GM12878 (cell line): ENCODE measurements around the gene HOXB3. TPM values are rescaled to one million over a fixed set of nuclear protein-coding genes. Genes with fewer than 3 reads are reported as not detected.

Experiments used
- ATAC-seq: fragments of 200-7000 bp; cut with Tn5 transposase; 3 replicates; pipeline ENCODE4 v1.9.1; 2020; ENCODE audit warnings: mild to moderate bottlenecking, moderate library complexity
- BruUV-seq: library from RNA; stranded (reverse); fragments of 400-500 nt; replicated peaks from 2 replicates; lab custom pipeline; 2021; lab: Mats Ljungman, UMichigan
- CTCF ChIA-PET: fragments of 300-600 bp; sonication (Branson Sonifier 250); formaldehyde crosslinking; extraction: SDS; loops from one replicate; lab custom pipeline; 2021; ENCODE audit warnings: inconsistent platforms; lab: Yijun Ruan, JAX
- POLR2A ChIA-PET: fragments of 350-600 bp; formaldehyde crosslinking; extraction: SDS; loops from one replicate; lab custom pipeline; 2021; ENCODE audit warnings: inconsistent platforms; lab: Charles Lee
- RAD21 ChIA-PET: fragments of 300-600 bp; sonication (Branson Sonifier 250); formaldehyde crosslinking; loops from one replicate; lab custom pipeline; 2023; ENCODE audit warnings: antibody characterized with exemption; ENCODE audit not compliant: unreplicated experiment; lab: Charles Lee
- SMC1A ChIA-PET: fragments of 300-600 bp; sonication (Branson Sonifier 250); formaldehyde crosslinking; loops from one replicate; lab custom pipeline; 2023; ENCODE audit not compliant: unreplicated experiment, uncharacterized antibody; lab: Charles Lee
- DNase-seq: peaks from one replicate; pipeline ENCODE4 v3.0.0-alpha.2; 2011; ENCODE audit warnings: low read depth, low spot score
- FAIRE-seq: peaks from 3 replicates; lab custom pipeline; 2011; peaks lifted over from hg19 to GRCh38; lab: Jason Lieb, UNC
- H2AFZ ChIP-seq: 2 replicates; pipeline ENCODE4 v1.6.0; 2011; ENCODE audit warnings: low read depth, low read length, control low read depth; ENCODE audit not compliant: control insufficient read depth
- H3K27ac ChIP-seq: 2 replicates; pipeline ENCODE4 v1.5.1; 2011; ENCODE audit warnings: control low read depth; ENCODE audit not compliant: control insufficient read depth, insufficient read depth
- H3K27me3 ChIP-seq, 2 experiments: replicated peaks in 1 of 2; 2 replicates each; pipeline versions ENCODE4 v1.6.0 to v1.6.1; 2011; ENCODE audit warnings: low read length in 1 of 2; ENCODE audit not compliant: control insufficient read depth in 2 of 2, insufficient read depth in 2 of 2
- H3K36me3 ChIP-seq, 2 experiments: 2 replicates each; pipeline ENCODE4 v1.5.1; 2011; ENCODE audit warnings: low read length in 1 of 2; ENCODE audit not compliant: control insufficient read depth in 2 of 2, insufficient read depth in 2 of 2
- H3K4me1 ChIP-seq: 2 replicates; pipeline ENCODE4 v1.6.1; 2011; ENCODE audit warnings: mild to moderate bottlenecking, low read length, moderate library complexity, mixed read lengths; ENCODE audit not compliant: control insufficient read depth, insufficient read depth
- H3K4me2 ChIP-seq: 2 replicates; pipeline ENCODE4 v1.6.0; 2011; ENCODE audit warnings: control low read depth; ENCODE audit not compliant: control insufficient read depth, insufficient read depth
- H3K4me3 ChIP-seq: fragments of 200-600 bp; sonication (generic); 2 replicates; pipeline ENCODE4 v1.5.1; 2016
- H3K79me2 ChIP-seq: 2 replicates; pipeline ENCODE4 v1.6.0; 2011; ENCODE audit warnings: low read length; ENCODE audit not compliant: control insufficient read depth, insufficient read depth
- H3K9ac ChIP-seq: 2 replicates; pipeline ENCODE4 v1.8.0; 2011; ENCODE audit warnings: low read length, control low read depth, mixed read lengths; ENCODE audit not compliant: control insufficient read depth, insufficient read depth
- H3K9me3 ChIP-seq: replicated peaks from 3 replicates; pipeline ENCODE4 v1.5.1; 2011; ENCODE audit warnings: mild to moderate bottlenecking, low read length; ENCODE audit not compliant: control insufficient read depth, insufficient read depth
- H4K20me1 ChIP-seq: 2 replicates; pipeline ENCODE4 v1.6.0; 2011; ENCODE audit not compliant: control insufficient read depth, insufficient read depth
- CREB1 ChIP-seq: IDR thresholded peaks from 2 replicates; pipeline ENCODE4 v1.6.1; 2012; ENCODE audit warnings: low read depth, mild to moderate bottlenecking, inconsistent platforms
- CTCF ChIP-seq, 3 experiments: IDR thresholded peaks in 2 of 3; conservative IDR thresholded peaks in 1 of 3; 2 replicates each; pipeline ENCODE4 v1.5.1; 2011; ENCODE audit warnings: low read depth in 3 of 3, low read length in 3 of 3, mild to moderate bottlenecking in 3 of 3, control low read depth in 2 of 3, moderate library complexity in 2 of 3, inconsistent platforms in 1 of 3, mixed read lengths in 1 of 3; ENCODE audit not compliant: control insufficient read depth in 2 of 3, insufficient read depth in 1 of 3; ENCODE audit errors: extremely low read depth in 1 of 3
- EGR1 ChIP-seq, 2 experiments: IDR thresholded peaks; 1 replicate in 1 of 2; 2 replicates in 1 of 2; pipeline ENCODE4 v1.6.1; 2011 to 2012; ENCODE audit warnings: low read depth in 2 of 2, low read length in 2 of 2, borderline replicate concordance in 1 of 2, mild to moderate bottlenecking in 1 of 2, moderate library complexity in 1 of 2
- EP300 ChIP-seq, 2 experiments: fragments of 150-350 bp in 1 of 2; IDR thresholded peaks; 2 replicates each; pipeline ENCODE4 v1.6.1; 2011 to 2012; ENCODE audit warnings: low read depth in 2 of 2, low read length in 2 of 2, borderline replicate concordance in 1 of 2, improper control_type of control experiment in 1 of 2, inconsistent platforms in 1 of 2; ENCODE audit not compliant: control insufficient read depth in 1 of 2
- FOXK2 ChIP-seq: fragments of 450-650 bp; IDR thresholded peaks from 2 replicates; pipeline ENCODE4 v1.6.1; 2017; ENCODE audit warnings: mild to moderate bottlenecking, moderate library complexity
- IRF3 ChIP-seq: fragments of 450-650 bp; IDR thresholded peaks from 2 replicates; pipeline ENCODE4 v1.6.1; 2014; ENCODE audit warnings: mild to moderate bottlenecking
- MTA3 ChIP-seq: IDR thresholded peaks from 2 replicates; pipeline ENCODE4 v1.6.1; 2012; ENCODE audit warnings: low read length, inconsistent platforms, borderline replicate concordance
- RAD21 ChIP-seq: IDR thresholded peaks from 2 replicates; pipeline ENCODE4 v1.6.1; 2011; ENCODE audit warnings: mild to moderate bottlenecking, low read depth, low read length, moderate library complexity; ENCODE audit not compliant: insufficient read depth
- RELA ChIP-seq: fragments of 450-650 bp; IDR thresholded peaks from 2 replicates; pipeline ENCODE4 v1.8.0; 2014; ENCODE audit warnings: borderline replicate concordance; ENCODE audit not compliant: partially characterized antibody
- USF2 ChIP-seq: IDR thresholded peaks from 2 replicates; pipeline ENCODE4 v1.6.1; 2011; ENCODE audit warnings: low read depth, low read length, improper control_type of control experiment, borderline replicate concordance
- WGBS: methylation state at CpG from one replicate; pipeline ENCODE4 v1.1.6; 2016; ENCODE audit warnings: low lambda C conversion rate; ENCODE audit not compliant: insufficient replicate concordance, insufficient coverage; ENCODE audit errors: missing lambda C conversion rate; 5-methylcytosine and 5-hydroxymethylcytosine counted together
- in situ Hi-C: fragments of 300-500 bp; cut with MboI; formaldehyde crosslinking; loops from 9 replicates; pipeline ENCODE4 v1.14.3; 2018; ENCODE audit warnings: mixed read lengths
- intact Hi-C: fragments of 100-400 bp; cut with micrococcal nuclease; formaldehyde crosslinking; loops from one replicate; pipeline ENCODE4 v1.14.2; 2022; ENCODE audit not compliant: unreplicated experiment
- polyA plus RNA-seq, 11 experiments: library from polyadenylated mRNA; depleted of rRNA in 4 of 11; unstranded in 6 of 11; stranded (reverse) in 5 of 11; fragments of >200 nt; fragmentation: Nextera tagmentation in 4 of 11; fragmentation: Illumina TruSeq in 1 of 11; extraction: Ambion mirVana in 4 of 11; extraction: Trizol in 1 of 11; gene quantifications; 1 replicate in 1 of 11; 2 replicates in 10 of 11; pipeline versions ENCODE4 v1.2.1 to v1.2.3, GENCODE V29; 2011 to 2016; ENCODE audit warnings: inconsistent platforms in 2 of 11, missing spikeins in 2 of 11, low read depth in 1 of 11
- total RNA-seq, 4 experiments: library from RNA; depleted of rRNA in 3 of 4; stranded (reverse); fragments of >200 nt in 3 of 4; fragmentation: Illumina TruSeq in 1 of 4; extraction: Trizol in 1 of 4; gene quantifications; 2 replicates each; pipeline versions ENCODE4 v1.2.1 to v1.2.3, GENCODE V29; 2013 to 2021

Gene HOXB3
- total and polyA plus RNA-seq, 10 of the 15 experiments (the other 5 are each of a cell fraction or from before 2014, with no cell fraction given), result 0.19 to 7.7 (median 2.9) TPM

- Histone ChIP-seq H3K9me3 (no peaks in the 10 kb centered on the region), H3K27ac (no peak overlapping the region), H3K4me2 (no peak overlapping the region), H3K4me3 (no peak overlapping the region), H3K36me3 (no peaks in the 10 kb centered on the region; a peak in 1 of 4 replicates), H3K79me2 (no peaks in the 10 kb centered on the region), H2AFZ (no peak overlapping the region), H3K27me3 (no peaks in the 10 kb centered on the region), H4K20me1 (no peaks in the 10 kb centered on the region), H3K9ac (no peak overlapping the region), H3K4me1 (no peaks in the 10 kb centered on the region)
- intact Hi-C loops, result no loop called here
- BruUV-seq, result no TSS peak
- no peak for ATAC-seq
- no peak for FAIRE-seq
- CTCF ChIA-PET, result interaction anchor here (1.6 kb wide), 1 partner anchor 27 kb away, joined by 4 read pairs; no protein-coding TSS in a partner anchor
- in situ Hi-C loops, result no loop called here
- SMC1A ChIA-PET, result interaction anchor here (1.3 kb wide), 1 partner anchor 65 kb away, joined by 3 read pairs; no protein-coding TSS in a partner anchor
- DNase-seq, result no peak
- TF ChIP-seq RELA, result no peak
- TF ChIP-seq FOXK2, result no peak
- no peak for TF ChIP-seq EGR1 (IDR thresholded peaks at IDR 0.05; ENCODE audit: borderline replicate concordance in 1 of 2, low read depth in 2 of 2, low read length in 2 of 2)
- WGBS, result 63% methylated on average over 7 of the region's 7 CpGs
- POLR2A ChIA-PET, result interaction anchor here (0.7 to 1.7 kb wide), 3 partner anchors 8 to 12 kb away, joined by 3 to 5 read pairs (median 3); no protein-coding TSS in a partner anchor
- RAD21 ChIA-PET, result interaction anchor here (0.9 to 1.4 kb wide), 2 partner anchors 27 to 223 kb away, joined by 3 read pairs; no protein-coding TSS in a partner anchor
Measured at GRCh38 chr17:48556576-48557401, 33.3 kb downstream of the HOXB3 start.

- WGBS, result 82% methylated on average over 5 of the region's 5 CpGs
- H3K4me2 ChIP-seq, result no peak overlapping the region
- ChIA-PET SMC1A (interaction anchor here (0.7 to 1.5 kb wide), 2 partner anchors 9 to 55 kb away, joined by 3 read pairs; no protein-coding TSS in a partner anchor), RAD21 (interaction anchor here (1.4 kb wide), 1 partner anchor 222 kb away, joined by 3 read pairs; no protein-coding TSS in a partner anchor), CTCF (interaction anchor here (0.9 to 1.6 kb wide), 3 partner anchors 28 to 220 kb away, joined by 3 to 4 read pairs (median 4); no protein-coding TSS in a partner anchor), POLR2A (interaction anchor here (0.7 to 1.7 kb wide), 2 partner anchors 9 kb away, joined by 3 to 5 read pairs; no protein-coding TSS in a partner anchor)
- no peaks in the 10 kb centered on the region; a peak in 1 of 4 replicates for H3K36me3 ChIP-seq
- in situ Hi-C loops (no loop called here), intact Hi-C loops (no loop called here)
- H3K4me1 ChIP-seq, result no peaks in the 10 kb centered on the region
- no peaks in the 10 kb centered on the region for H3K27me3 ChIP-seq
- no peaks in the 10 kb centered on the region for H3K9me3 ChIP-seq
- H3K4me3 ChIP-seq, result no peak overlapping the region
- BruUV-seq, result no TSS peak
- ATAC-seq (no peak), FAIRE-seq (no peak), DNase-seq (no peak)
- no peak overlapping the region for H2AFZ ChIP-seq
- H3K9ac ChIP-seq, result no peak overlapping the region
- no peaks in the 10 kb centered on the region for H4K20me1 ChIP-seq
- H3K27ac ChIP-seq, result no peak overlapping the region
- no peaks in the 10 kb centered on the region for H3K79me2 ChIP-seq
- TF ChIP-seq MTA3, result no peak
- no peak for TF ChIP-seq RAD21
- no peak for TF ChIP-seq EP300 (IDR thresholded peaks at IDR 0.05; ENCODE audit: borderline replicate concordance in 1 of 2, control insufficient read depth in 1 of 2, low read depth in 2 of 2, low read length in 2 of 2)
- TF ChIP-seq IRF3, result no peak
- TF ChIP-seq CREB1, result no peak
- no peak for TF ChIP-seq USF2
- no peak for TF ChIP-seq CTCF (IDR thresholded peaks at IDR 0.05 in 2 of 3, conservative IDR thresholded peaks at IDR 0.05 in 1 of 3; ENCODE audit: control insufficient read depth in 2 of 3, extremely low read depth in 1 of 3, insufficient read depth in 1 of 3, low read depth in 3 of 3, low read length in 3 of 3)
Measured at GRCh38 chr17:48556229-48556575, 33.8 kb downstream of the HOXB3 start.
